NOMO-1 treated with dmso at 0.1 percent for 144 hours (cell line): ENCODE measurements around the gene NELFB.
A peak's percentile ranks its signal among the peaks of the same experiment; 100 is the strongest.

Experiments used
- DNase-seq: peaks from one replicate; lab custom pipeline; 2025; ENCODE audit not compliant: unreplicated experiment; lab: John Stamatoyannopoulos, UW

NELFB gene

GRCh38 chr9:137223078-137223970 is 31.8 kb upstream of the NELFB start:
- peak; percentile 98 for DNase-seq

GRCh38 chr9:137224830-137225694 is 30.1 kb upstream of the NELFB start, which contains the start of gene CYSRT1:
CYSRT1 (plus strand) TSS chr9:137225174; CDS start chr9:137225622, 448 bp downstream.
- DNase-seq, result no peak

- DNase-seq, result no peak
These were observed 29.3 kb upstream of the NELFB start for GRCh38 chr9:137225699-137226331.

- no peak for DNase-seq
These were observed 28.6 kb upstream of the NELFB start for GRCh38 chr9:137226338-137227053.

GRCh38 chr9:137227054-137227852 is 27.9 kb upstream of the NELFB start, which contains the start of gene RNF224:
RNF224 (plus strand) TSS chr9:137227502; CDS start chr9:137228336, 834 bp downstream.
- DNase-seq, result peak; percentile 67

GRCh38 chr9:137227853-137228505 is 27.1 kb upstream of the NELFB start:
- no peak for DNase-seq

GRCh38 chr9:137228506-137228967 is 26.6 kb upstream of the NELFB start:
- DNase-seq, result no peak

GRCh38 chr9:137228968-137229896 is 25.9 kb upstream of the NELFB start:
- no peak for DNase-seq

- DNase-seq, result no peak
These were observed 25.0 kb upstream of the NELFB start for GRCh38 chr9:137229903-137230704.

- no peak for DNase-seq
These were observed 24.3 kb upstream of the NELFB start, which contains the start of gene SLC34A3 for GRCh38 chr9:137230705-137231371. SLC34A3 (plus strand) TSS chr9:137230901; CDS start chr9:137231703, 802 bp downstream.

GRCh38 chr9:137231372-137232039 is 23.6 kb upstream of the NELFB start:
- DNase-seq, result no peak

GRCh38 chr9:137232101-137232500 is 23.0 kb upstream of the NELFB start:
- no peak for DNase-seq

- no peak for DNase-seq
These were observed 22.6 kb upstream of the NELFB start for GRCh38 chr9:137232510-137232909.

- DNase-seq, result no peak
These were observed 21.8 kb upstream of the NELFB start for GRCh38 chr9:137233143-137233980.

- no peak for DNase-seq
These were observed 21.0 kb upstream of the NELFB start for GRCh38 chr9:137234055-137234697.
